ENCODE measurements around the gene MAPK6. TPM values are rescaled to one million over a fixed set of nuclear protein-coding genes. Genes with fewer than 3 reads are reported as not detected.

The MAPK6 gene
- total and polyA plus RNA-seq, 9 of the 15 experiments (the other 6 are each of a cell fraction or from before 2014, with no cell fraction given): 28.5 to 97.1 (median 74.0) TPM

DNA sequence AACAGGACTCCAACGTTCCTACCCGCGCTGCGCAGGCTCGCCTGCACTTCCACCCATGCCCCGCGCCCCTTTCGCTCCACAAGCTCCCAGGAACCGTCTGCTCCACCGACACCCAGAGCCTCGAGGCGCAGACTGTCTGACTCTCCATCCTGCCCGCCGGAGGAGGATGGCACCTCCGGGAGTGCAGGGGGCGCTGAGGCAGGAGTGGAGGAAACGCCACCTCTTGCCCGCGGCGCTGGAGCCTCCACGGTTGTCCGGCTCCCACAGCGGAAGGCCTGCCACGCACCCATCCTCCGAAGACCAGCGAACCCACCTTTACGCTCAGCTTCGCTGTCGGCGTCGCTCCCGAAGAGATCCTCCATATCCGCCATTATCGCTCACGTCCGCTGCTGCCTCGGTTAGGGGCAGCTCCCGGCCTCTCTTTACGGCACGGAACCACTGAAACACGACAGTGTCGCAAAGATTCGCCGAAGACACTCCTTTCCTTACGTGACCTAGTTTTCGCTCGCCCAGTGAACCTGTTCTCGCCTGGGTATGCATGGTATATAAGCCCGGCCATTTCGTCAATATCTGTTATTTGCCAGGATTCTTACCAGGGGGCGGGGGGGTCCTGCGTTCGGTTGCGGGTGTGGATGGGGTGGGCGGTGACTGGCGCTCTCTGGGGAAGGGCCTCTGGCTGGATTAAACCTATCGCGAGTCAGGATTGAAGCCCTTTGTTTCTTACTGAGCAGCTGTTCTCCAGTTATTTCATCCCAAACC is 47.5 kb upstream of the MAPK6 start, which contains the start of gene LEO1 (continued):
- TF ChIP-seq, protein P1, sequence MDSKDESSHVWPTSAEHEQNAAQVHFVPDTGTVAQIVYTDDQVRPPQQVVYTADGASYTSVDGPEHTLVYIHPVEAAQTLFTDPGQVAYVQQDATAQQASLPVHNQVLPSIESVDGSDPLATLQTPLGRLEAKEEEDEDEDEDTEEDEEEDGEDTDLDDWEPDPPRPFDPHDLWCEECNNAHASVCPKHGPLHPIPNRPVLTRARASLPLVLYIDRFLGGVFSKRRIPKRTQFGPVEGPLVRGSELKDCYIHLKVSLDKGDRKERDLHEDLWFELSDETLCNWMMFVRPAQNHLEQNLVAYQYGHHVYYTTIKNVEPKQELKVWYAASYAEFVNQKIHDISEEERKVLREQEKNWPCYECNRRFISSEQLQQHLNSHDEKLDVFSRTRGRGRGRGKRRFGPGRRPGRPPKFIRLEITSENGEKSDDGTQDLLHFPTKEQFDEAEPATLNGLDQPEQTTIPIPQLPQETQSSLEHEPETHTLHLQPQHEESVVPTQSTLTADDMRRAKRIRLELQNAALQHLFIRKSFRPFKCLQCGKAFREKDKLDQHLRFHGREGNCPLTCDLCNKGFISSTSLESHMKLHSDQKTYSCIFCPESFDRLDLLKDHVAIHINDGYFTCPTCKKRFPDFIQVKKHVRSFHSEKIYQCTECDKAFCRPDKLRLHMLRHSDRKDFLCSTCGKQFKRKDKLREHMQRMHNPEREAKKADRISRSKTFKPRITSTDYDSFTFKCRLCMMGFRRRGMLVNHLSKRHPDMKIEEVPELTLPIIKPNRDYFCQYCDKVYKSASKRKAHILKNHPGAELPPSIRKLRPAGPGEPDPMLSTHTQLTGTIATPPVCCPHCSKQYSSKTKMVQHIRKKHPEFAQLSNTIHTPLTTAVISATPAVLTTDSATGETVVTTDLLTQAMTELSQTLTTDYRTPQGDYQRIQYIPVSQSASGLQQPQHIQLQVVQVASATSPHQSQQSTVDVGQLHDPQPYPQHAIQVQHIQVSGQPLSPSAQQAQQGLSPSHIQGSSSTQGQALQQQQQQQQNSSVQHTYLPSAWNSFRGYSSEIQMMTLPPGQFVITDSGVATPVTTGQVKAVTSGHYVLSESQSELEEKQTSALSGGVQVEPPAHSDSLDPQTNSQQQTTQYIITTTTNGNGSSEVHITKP (IDR thresholded peaks at IDR 0.05; ENCODE audit: partially characterized antibody): no peak
- TF ChIP-seq DNMT1 (IDR thresholded peaks at IDR 0.05) (0 out of 2 replicates have a peak, but pooled peaks have one; percentile 28), PHB2 (IDR thresholded peaks at IDR 0.05; ENCODE audit: low read depth) (no peak), CTBP1 (IDR thresholded peaks at IDR 0.05; ENCODE audit: borderline replicate concordance) (peak; percentile 95), DACH1 (IDR thresholded peaks at IDR 0.05; ENCODE audit: partially characterized antibody) (no peak), YY1 (IDR thresholded peaks at IDR 0.05; ENCODE audit: borderline replicate concordance in 1 of 3, control insufficient read depth in 1 of 3, extremely low read depth in 1 of 3, insufficient read depth in 3 of 3, insufficient read length in 1 of 3, insufficient replicate concordance in 2 of 3, low read depth in 1 of 3, low read length in 2 of 3) (peak; percentile 73 to 95 (median 89)), GATAD2B (IDR thresholded peaks at IDR 0.05; ENCODE audit: borderline replicate concordance) (no peak), ARID1B (IDR thresholded peaks at IDR 0.05) (peak; percentile 41), RBBP5 (IDR thresholded peaks at IDR 0.05; ENCODE audit: borderline replicate concordance, insufficient read depth, low read length, poor library complexity, severe bottlenecking) (peak; percentile 96), ZEB2 (IDR thresholded peaks at IDR 0.05) (0 out of 2 replicates have a peak, but pooled peaks have one; percentile 28), RB1 (IDR thresholded peaks at IDR 0.05; ENCODE audit: low read depth) (peak; percentile 59), ZC3H8 (IDR thresholded peaks at IDR 0.05) (peak; percentile 72; the same call in 1 of the 2 replicates), NR4A1 (CRISPR knock-in tag; IDR thresholded peaks at IDR 0.05) (0 out of 2 replicates have a peak, but pooled peaks have one; percentile 43), NR4A1 (tag; IDR thresholded peaks at IDR 0.05) (0 out of 2 replicates have a peak, but pooled peaks have one; percentile 47)
- TF ChIP-seq, protein P2, sequence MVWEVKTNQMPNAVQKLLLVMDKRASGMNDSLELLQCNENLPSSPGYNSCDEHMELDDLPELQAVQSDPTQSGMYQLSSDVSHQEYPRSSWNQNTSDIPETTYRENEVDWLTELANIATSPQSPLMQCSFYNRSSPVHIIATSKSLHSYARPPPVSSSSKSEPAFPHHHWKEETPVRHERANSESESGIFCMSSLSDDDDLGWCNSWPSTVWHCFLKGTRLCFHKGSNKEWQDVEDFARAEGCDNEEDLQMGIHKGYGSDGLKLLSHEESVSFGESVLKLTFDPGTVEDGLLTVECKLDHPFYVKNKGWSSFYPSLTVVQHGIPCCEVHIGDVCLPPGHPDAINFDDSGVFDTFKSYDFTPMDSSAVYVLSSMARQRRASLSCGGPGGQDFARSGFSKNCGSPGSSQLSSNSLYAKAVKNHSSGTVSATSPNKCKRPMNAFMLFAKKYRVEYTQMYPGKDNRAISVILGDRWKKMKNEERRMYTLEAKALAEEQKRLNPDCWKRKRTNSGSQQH (CRISPR knock-in tag; IDR thresholded peaks at IDR 0.05): 0 out of 2 replicates have a peak, but pooled peaks have one; percentile 38
- TF ChIP-seq, protein P3, sequence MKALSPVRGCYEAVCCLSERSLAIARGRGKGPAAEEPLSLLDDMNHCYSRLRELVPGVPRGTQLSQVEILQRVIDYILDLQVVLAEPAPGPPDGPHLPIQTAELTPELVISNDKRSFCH (CRISPR knock-in tag; IDR thresholded peaks at IDR 0.05): no peak
- TF ChIP-seq, protein P3 (tag; IDR thresholded peaks at IDR 0.05): peak; percentile 60; the same call in 1 of the 2 replicates
- TF ChIP-seq, protein P4, sequence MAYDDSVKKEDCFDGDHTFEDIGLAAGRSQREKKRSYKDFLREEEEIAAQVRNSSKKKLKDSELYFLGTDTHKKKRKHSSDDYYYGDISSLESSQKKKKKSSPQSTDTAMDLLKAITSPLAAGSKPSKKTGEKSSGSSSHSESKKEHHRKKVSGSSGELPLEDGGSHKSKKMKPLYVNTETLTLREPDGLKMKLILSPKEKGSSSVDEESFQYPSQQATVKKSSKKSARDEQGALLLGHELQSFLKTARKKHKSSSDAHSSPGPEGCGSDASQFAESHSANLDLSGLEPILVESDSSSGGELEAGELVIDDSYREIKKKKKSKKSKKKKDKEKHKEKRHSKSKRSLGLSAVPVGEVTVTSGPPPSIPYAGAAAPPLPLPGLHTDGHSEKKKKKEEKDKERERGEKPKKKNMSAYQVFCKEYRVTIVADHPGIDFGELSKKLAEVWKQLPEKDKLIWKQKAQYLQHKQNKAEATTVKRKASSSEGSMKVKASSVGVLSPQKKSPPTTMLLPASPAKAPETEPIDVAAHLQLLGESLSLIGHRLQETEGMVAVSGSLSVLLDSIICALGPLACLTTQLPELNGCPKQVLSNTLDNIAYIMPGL (CRISPR knock-in tag; IDR thresholded peaks at IDR 0.05): peak; percentile 92; the same call in 1 of the 2 replicates

All from K562 (cell line).